CMK (cell line): ENCODE results near the gene NSRP1.
"Not testable (repeated sequence)": the region's sequence is repeated elsewhere in the genome, so short reads cannot be mapped to it uniquely, and the experiment has no call there.

Source experiments
- DNase-seq: peaks from one replicate; pipeline ENCODE4 v3.0.0-alpha.2; 2010; ENCODE audit warnings: low read depth

NSRP1 gene

GRCh38 chr17:30187573-30187972 lies 71.0 kb downstream of the NSRP1 start:
- DNase-seq, result no peak

GRCh38 chr17:30188211-30188939 lies 71.8 kb downstream of the NSRP1 start:
- no peak for DNase-seq

DNA sequence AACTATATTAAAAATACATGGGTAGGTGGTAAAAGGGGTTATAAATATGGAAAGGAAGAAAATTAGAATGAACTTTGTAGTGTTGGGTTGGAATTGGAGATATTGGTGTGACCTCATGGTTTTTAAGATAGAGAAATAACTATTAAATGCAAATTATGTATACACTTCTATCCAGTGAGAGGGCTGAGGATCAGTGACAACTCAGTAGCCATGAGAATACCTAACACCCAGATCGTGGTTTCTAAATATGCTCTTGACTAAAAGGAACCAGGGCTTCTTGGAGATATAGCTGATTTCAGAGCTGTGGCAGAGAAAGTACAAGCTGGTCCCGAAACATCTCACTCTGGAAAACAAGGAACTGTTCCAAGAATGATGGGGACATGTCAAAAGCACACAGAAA lies 74.5 kb downstream of the NSRP1 start:
- DNase-seq, result no peak

GRCh38 chr17:30196504-30196903 lies 79.9 kb downstream of the NSRP1 start:
- no peak for DNase-seq

DNA sequence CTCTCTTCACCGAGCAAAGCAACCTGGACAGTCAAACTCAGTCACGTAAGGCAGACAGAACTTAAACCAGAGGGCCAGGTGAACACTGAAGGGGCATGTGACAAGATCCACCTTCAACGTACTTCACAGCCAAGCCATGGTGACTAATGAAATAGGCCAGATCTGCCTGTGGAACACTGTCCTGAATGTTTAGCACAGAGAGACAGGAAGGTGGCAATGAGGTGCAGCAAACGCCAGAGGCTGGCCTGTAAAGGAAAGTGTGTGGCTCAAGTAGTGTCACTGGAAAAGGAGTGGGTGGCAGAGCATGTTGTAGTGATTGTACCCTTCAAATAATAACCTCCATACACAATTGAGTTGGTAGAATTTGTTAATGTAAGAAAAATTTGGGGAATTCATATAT lies 80.8 kb downstream of the NSRP1 start:
- DNase-seq, result no peak

GRCh38 chr17:30199600-30199999 lies 83.0 kb downstream of the NSRP1 start:
- DNase-seq, result no peak

DNA sequence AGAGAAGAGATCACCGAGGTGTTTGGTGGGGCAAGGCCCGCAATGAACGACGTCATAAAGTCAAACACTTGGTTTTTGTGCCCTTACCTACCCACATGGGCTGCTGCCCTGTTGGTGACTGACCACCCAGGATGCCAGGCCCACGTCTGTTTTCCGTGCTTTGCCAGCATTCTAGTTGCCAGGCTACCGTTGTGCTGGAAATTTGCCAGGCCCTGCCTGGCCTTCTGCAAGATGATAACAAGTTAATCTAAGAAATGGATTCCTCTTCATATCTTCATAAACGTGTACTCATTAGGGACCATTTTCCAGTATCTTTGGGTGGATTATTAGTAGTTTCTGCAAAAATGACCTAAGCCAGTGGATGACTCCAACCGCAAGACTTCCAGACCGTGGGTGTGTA lies 83.5 kb downstream of the NSRP1 start:
- DNase-seq, result no peak

DNA sequence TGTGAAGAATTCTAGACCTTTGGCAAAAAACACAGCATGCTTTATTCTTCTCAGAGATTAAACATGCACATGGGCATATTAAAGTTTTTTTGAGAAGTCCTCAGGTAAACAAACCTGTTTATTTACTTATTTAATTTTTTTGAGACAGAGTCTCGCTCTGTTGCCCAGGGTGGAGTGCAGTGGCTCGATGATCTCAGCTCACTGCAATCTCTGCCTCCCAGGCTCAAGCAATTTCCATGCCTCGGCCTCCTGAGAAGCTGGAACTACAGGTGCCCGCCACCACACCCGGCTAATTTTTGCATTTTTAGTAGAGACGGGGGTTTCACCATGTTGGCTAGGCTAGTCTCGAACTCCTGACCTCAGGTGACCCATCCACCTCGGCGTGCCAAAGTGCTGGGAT lies 84.0 kb downstream of the NSRP1 start:
- DNase-seq, result not testable (repeated sequence)

GRCh38 chr17:30203471-30203981 lies 86.9 kb downstream of the NSRP1 start:
- DNase-seq, result no peak

DNA sequence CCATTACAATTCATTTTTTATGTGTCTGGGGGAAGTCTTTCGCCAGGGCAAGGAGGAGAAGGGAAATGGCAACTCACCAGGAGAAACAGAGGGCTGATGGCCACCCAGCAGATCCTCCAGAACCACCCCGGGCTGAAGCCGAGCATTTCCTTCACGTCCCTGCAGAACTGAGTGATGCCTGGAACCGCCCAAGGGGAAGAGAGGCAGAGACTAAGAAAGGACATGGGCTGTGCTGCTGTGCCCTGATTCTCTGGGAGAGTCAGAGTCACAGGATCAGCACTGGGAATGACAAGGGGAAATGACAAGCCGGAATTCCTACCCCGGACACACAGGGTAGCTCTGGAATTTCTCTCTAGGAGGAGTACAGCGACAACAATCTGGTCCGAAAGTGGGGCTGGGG lies 91.0 kb downstream of the NSRP1 start:
- DNase-seq, result no peak

DNA sequence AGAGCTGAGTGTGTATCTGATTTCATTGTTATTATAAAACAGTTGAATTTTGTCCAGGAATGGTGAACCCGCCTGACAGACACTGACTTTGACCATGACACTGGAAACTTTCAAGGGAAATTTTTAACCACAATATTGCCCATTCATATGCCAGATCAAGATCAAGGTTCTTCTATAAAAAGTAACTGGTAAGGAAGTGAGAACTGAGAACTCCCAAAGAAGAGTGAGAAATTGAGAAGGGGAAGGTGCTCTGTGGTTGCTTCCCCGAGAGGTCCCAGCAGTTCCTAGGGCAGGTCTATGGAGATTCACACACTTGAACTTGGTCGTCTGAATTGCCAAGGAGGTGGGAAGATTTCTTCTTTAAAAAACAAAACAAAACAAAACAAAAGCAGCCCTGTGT lies 91.6 kb downstream of the NSRP1 start:
- no peak for DNase-seq

DNA sequence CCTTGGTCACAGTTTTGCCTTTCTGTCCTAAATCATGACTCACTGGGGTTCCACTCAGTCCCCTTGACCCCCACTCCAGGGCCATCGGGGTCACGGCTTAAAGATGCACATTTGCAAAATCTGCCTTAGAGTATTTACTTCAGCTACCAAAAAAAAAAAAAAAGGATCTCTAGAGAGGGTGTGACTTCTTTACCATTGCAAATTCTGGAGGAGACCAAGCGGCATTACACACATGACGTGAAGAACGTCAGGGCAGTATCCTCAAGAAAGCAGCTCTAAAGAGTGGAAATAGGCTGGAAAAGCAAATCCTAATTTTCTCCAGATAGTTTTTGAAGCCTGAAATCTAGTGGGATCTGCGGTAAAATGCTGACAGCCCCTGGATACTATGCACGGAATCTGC lies 93.3 kb downstream of the NSRP1 start:
- DNase-seq, result no peak

DNA sequence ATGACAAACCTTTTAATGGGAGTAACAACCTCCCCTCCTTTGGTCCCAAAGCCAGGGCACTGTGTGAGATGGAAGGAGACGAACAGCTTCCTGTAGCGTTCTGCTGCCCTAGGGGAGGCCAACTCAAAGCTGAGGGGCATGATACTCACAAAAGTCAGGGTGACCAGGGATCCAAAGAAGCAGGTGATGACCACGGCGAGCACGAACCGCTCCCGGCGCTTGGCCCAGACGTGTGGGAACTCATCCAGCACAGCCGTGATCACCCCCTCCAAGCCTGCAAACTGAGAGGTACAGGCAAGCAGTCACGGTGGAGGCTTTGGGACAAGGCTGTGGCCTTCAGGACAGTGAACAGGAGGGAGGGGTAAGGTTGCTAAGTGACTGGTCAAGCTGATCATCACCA lies 93.8 kb downstream of the NSRP1 start:
- no peak for DNase-seq

- DNase-seq, result no peak
Observed at GRCh38 chr17:30210901-30211300, 94.3 kb downstream of the NSRP1 start.

GRCh38 chr17:30211371-30211770 lies 94.8 kb downstream of the NSRP1 start:
- no peak for DNase-seq

DNA sequence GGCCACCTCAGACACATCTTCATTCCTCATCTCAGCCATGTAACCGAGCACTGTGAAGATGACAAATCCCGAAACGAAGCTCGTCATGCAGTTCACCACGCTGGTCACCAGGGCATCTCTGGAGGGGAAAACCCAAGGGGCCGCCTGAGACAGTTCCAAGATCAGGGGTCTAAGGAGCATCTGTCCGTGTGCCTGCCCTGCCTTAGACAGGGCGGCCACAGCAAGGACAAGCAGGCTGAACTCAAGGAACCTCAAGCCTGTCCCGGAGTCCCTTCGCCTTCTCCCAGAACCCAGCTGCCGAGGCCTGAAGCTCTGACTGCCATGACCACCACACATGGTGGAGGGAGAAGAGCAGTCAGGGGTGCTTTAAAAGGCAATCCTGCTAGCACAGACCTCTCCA lies 96.1 kb downstream of the NSRP1 start:
- DNase-seq, result no peak

DNA sequence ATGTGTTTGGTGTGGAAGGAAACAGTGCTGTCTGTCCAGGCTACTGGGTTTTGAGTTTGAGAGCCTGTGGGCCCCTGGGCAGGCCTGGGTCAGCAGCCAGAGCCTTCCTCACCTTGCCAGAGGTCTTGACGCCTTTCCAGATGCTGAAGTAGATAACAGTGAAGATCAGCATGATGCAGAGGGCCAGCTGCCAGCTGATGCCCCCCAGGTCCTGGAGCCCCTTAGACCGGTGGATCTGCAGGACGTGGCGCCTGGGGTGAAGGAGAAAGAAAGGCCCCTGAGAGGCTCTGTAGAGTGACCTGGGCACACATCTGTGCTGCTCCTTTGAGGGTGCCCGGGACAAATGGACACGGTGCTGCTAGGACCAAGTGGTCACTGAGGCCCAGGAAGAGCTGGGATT lies 100.4 kb downstream of the NSRP1 start:
- no peak for DNase-seq

DNA sequence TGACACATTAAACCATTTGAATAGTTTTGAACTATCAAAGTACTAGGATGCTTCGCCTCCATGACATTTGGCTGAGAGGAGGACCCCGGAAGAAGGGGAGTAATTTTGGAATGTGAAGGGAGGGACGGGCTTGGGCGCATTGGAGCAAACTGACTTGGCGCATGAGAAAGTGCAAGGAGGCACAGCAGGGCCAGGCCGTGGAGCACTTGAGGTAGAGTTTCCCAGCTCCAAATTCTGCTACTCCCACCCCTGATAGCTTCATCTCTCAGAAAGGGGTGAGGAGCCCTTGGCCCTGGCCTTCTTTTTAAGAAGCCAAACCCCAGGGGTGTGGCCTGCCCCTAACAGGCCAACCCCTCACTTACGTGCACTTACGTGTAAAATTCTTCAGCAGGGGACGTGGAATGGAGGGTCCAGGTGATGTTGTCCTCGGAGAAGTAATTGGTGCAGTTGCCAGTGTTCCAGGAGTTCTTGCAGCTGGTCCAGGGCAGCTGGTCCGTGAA lies 101.2 kb downstream of the NSRP1 start:
- DNase-seq, result no peak

GRCh38 chr17:30218799-30219198 lies 102.2 kb downstream of the NSRP1 start:
- no peak for DNase-seq

GRCh38 chr17:30219315-30219714 lies 102.7 kb downstream of the NSRP1 start:
- no peak for DNase-seq

GRCh38 chr17:30219833-30220232 lies 103.2 kb downstream of the NSRP1 start:
- DNase-seq, result no peak

GRCh38 chr17:30220414-30220813 lies 103.8 kb downstream of the NSRP1 start:
- DNase-seq, result no peak

DNA sequence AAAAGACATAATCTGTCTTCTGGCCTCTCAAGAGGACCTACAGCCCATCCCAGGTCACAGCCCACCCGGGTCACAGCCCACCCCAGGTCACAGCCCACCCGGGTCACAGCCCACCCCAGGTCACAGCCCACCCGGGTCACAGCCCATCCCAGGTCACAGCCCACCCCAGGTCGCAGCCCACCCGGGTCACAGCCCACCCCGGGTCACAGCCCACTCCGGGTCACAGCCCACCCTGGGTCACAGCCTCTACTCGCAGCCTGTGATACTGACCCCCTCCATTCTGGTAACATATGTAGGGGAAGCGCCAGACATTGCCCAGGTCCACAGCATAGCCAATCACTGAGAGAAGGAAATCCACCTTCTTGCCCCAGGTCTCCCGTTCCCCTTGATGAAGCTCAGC lies 104.7 kb downstream of the NSRP1 start:
- DNase-seq, result no peak

DNA sequence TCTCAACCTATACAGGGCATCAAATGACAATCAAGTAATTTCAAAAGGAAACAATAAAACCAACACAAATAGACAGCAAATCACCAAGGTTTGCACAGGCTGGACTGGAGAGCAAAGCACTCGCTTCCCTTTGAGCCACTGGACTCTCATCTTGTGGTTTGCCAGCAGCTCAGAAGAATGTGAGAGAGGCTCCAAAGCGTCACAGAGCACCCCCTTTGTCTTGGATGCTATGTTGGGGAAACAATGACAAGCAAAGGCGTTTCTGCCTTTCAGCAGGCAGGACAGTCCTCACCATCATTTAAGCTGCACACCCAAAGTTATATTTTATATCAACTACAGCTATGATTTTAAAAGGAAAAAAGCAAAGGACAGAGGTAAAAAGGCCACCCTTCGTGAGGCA lies 105.6 kb downstream of the NSRP1 start:
- no peak for DNase-seq
